ENCODE data around the gene NTMT1.

The NTMT1 gene

GRCh38 chr9:129626079-129626624 lies at the start of gene NTMT1:
Gene NTMT1 (plus strand): TSS chr9:129626163. CDS start chr9:129632704, 6,541 bp downstream.
- TF ChIP-seq ZFX (IDR thresholded peaks at IDR 0.05; ENCODE audit: borderline replicate concordance) (no peak), CTCF (IDR thresholded peaks at IDR 0.05) (no peak)

DNA sequence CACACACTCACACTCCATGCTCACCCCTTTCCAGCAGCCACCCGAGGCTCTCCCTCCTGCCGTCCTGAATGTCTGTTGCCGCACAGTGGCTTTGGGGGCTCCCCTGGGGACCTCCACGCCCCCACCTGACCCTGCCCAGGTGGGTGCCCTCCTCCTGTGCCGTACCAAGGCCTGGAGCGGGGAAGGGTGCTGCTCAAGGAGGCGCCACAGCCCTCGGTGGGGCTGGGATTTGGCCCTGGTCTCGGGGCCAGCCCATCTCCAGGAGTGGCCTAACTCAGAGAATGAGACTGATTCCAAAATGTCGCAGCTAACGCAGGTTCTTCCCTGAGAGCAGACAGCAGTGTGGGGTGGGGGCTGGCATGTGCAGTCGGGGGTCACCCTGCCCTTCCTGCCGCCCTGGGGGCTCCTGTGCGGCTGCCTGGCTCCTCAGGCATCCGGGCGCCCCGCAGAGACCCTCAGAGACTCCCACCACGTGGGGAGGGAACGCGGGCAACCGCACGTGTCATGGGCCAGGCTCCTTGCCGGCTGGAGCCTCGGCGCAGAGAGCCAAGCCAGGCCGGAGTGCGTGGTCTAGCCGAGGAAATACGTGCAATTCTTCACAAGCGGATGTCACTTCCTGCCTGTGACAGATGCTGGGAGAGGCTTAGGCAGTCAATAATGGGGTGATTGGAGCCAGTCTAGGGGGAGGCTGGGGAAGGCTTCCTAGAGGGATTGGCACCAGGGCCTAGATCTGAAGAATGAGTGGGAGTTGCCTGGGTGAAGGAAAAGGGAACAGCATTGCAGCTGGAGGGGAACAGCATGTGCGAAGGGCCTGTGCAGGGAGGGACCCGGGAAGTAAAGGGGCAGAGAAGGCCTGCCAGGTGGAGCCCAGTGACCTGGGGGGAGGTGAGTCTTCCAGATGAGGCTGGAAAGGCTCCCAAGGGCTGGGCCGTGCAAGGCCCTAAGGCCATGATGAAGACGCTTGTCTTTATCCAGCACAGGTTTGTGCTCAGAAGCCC lies 49.1 kb upstream of the NTMT1 start:
- no peak for TF ChIP-seq ZFX (IDR thresholded peaks at IDR 0.05; ENCODE audit: borderline replicate concordance)
- TF ChIP-seq CTCF (IDR thresholded peaks at IDR 0.05): no peak
- no peak overlapping the region for H3K27ac ChIP-seq

More at GRCh38 chr9:129626079-129626624, at the start of gene NTMT1:
- peak within 1 kb of the TSS; percentile 83 for H3K27ac ChIP-seq

DNA sequence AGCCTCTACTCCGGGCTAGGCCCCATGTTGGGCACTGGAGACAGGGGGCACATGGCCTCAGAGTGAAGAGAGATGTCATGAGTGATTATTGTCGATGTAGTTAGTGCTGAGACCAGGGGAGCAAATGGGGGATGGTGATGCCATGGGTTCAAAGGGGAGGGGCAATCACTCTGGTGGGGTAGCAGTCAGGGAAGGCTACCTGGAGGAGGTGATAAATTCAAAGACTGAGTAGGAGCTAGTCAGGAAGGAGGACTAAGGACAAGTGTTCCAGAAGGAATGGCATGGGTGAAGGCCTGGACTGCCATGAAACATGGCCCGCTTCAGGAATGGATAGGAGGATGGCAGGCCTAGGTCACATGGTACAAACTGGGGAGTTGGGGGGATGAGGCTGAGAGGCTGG lies 46.7 kb upstream of the NTMT1 start:
- no peak overlapping the region for H3K27ac ChIP-seq
- no peak for TF ChIP-seq ZFX (IDR thresholded peaks at IDR 0.05; ENCODE audit: borderline replicate concordance)
- no peak for TF ChIP-seq CTCF (IDR thresholded peaks at IDR 0.05)

- H3K27ac ChIP-seq: no peak overlapping the region
- TF ChIP-seq ZFX (IDR thresholded peaks at IDR 0.05; ENCODE audit: borderline replicate concordance) (no peak), CTCF (IDR thresholded peaks at IDR 0.05) (no peak)
Measured at GRCh38 chr9:129580211-129580915, 45.6 kb upstream of the NTMT1 start.

- TF ChIP-seq ZFX (IDR thresholded peaks at IDR 0.05; ENCODE audit: borderline replicate concordance): no peak
- no peak for TF ChIP-seq CTCF (IDR thresholded peaks at IDR 0.05)
- H3K27ac ChIP-seq: no peak overlapping the region
Measured at GRCh38 chr9:129581505-129582189, 44.3 kb upstream of the NTMT1 start.

DNA sequence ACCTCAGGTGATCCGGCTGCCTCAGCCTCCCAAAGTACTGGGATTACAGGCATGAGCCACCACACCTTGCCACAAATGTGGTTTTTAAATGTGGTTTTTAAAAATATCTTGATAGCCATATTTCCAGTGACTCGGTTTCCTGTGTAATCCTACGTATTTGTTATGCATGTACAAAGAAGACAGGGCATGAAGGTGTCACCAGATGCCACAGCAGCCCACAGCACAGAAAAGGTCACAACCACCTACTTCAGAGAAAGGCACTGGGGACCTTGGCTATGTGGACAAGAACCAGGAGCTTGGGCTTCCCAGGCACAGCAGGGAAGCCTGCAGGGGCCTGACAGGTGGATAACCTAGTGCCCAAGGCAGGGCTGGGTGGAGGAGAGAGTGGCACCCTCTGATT lies 43.1 kb upstream of the NTMT1 start:
- H3K27ac ChIP-seq: no peak overlapping the region
- TF ChIP-seq CTCF (IDR thresholded peaks at IDR 0.05) (no peak), ZFX (IDR thresholded peaks at IDR 0.05; ENCODE audit: borderline replicate concordance) (no peak)
